GM21390 (cell line): ENCODE measurements around the gene ZDHHC18.
A peak's percentile ranks its signal among the peaks of the same experiment; 100 is the strongest.

Experiments used
- ATAC-seq: cut with Tn5 transposase; IDR thresholded peaks from one replicate; pipeline ENCODE4 v1.9.1; 2021; ENCODE audit not compliant: unreplicated experiment

The ZDHHC18 gene

GRCh38 chr1:26897351-26897750 lies 70.9 kb downstream of the ZDHHC18 start:
- no peak for ATAC-seq

- ATAC-seq = peak; percentile 77
These were observed 73.7 kb downstream of the ZDHHC18 start, which contains the start of gene GPATCH3 for GRCh38 chr1:26900001-26900814. Gene GPATCH3, minus strand, starts transcription at chr1:26900467. Its CDS starts 25 bp downstream, at chr1:26900442.

GRCh38 chr1:26900815-26901511 lies 74.5 kb downstream of the ZDHHC18 start:
- ATAC-seq = no peak
